Activated T-helper 17 cell treated with anti-CD3 and anti-CD28 coated beads, Interleukin-2, amount 50 U/mL, for 72 hours (primary cell): Measurements from ENCODE around the gene UBE2J1. TPM values are rescaled to one million over a fixed set of nuclear protein-coding genes. Genes with fewer than 3 reads are reported as not detected.
A peak's percentile ranks its signal among the peaks of the same experiment; 100 is the strongest.
"Not testable (repeated sequence)": the region's sequence is repeated elsewhere in the genome, so short reads cannot be mapped to it uniquely, and the experiment has no call there.

Experiments
- ATAC-seq: fragments of 150-1000 bp; cut with Tn5 transposase; replicated peaks from 2 replicates; pipeline ENCODE4 v1.10.0; 2021; ENCODE audit warnings: mild to moderate bottlenecking, moderate library complexity
- H3K27ac Mint-ChIP-seq: one replicate; pipeline ENCODE4 v1.8.0; 2022; ENCODE audit warnings: mixed read lengths
- H3K27me3 Mint-ChIP-seq: one replicate; pipeline ENCODE4 v1.8.0; 2022; ENCODE audit warnings: mixed read lengths
- H3K36me3 Mint-ChIP-seq: one replicate; pipeline ENCODE4 v1.8.0; 2022; ENCODE audit warnings: low read depth, mild to moderate bottlenecking, mixed read lengths
- H3K4me1 Mint-ChIP-seq: one replicate; pipeline ENCODE4 v1.8.0; 2022; ENCODE audit warnings: mixed read lengths
- H3K4me3 Mint-ChIP-seq: one replicate; pipeline ENCODE4 v1.8.0; 2022; ENCODE audit warnings: mild to moderate bottlenecking, mixed read lengths
- H3K9me3 Mint-ChIP-seq: one replicate; pipeline ENCODE4 v1.8.0; 2022; ENCODE audit warnings: mixed read lengths
- total RNA-seq, 2 donors: library from RNA; stranded (reverse); gene quantifications; one replicate each; pipeline ENCODE4 v1.2.3, GENCODE V29; 2022

UBE2J1 gene
- total RNA-seq, 2 donors from 2014 or later = 18.1 to 25.4 TPM

GRCh38 chr6:89297695-89298351 is 54.7 kb downstream of the UBE2J1 start:
- Mint-ChIP-seq H3K27me3 (no peaks in the 10 kb centered on the region), H3K9me3 (no peaks in the 10 kb centered on the region), H3K4me3 (peak overlapping the region; percentile 75), H3K4me1 (peaks cover 25% of the 10 kb centered on the region), H3K27ac (peak overlapping the region; percentile 93), H3K36me3 (peaks cover 6% of the 10 kb centered on the region)
- ATAC-seq = peak; percentile 83

- Mint-ChIP-seq H3K9me3 (no peaks in the 10 kb centered on the region), H3K27me3 (no peaks in the 10 kb centered on the region), H3K36me3 (peaks cover 6% of the 10 kb centered on the region), H3K4me1 (peaks cover 25% of the 10 kb centered on the region), H3K4me3 (no peak overlapping the region), H3K27ac (no peak overlapping the region)
- no peak for ATAC-seq
Measured at GRCh38 chr6:89295981-89296380, 56.5 kb downstream of the UBE2J1 start.

- not testable (repeated sequence) for ATAC-seq, H3K27me3 Mint-ChIP-seq, H3K4me3 Mint-ChIP-seq, H3K36me3 Mint-ChIP-seq, H3K27ac Mint-ChIP-seq, H3K9me3 Mint-ChIP-seq
- H3K4me1 Mint-ChIP-seq = peaks cover 25% of the 10 kb centered on the region
Measured at GRCh38 chr6:89295116-89295515, 57.4 kb downstream of the UBE2J1 start.

- Mint-ChIP-seq H3K36me3 (no peaks in the 10 kb centered on the region), H3K9me3 (no peaks in the 10 kb centered on the region), H3K27me3 (no peaks in the 10 kb centered on the region), H3K27ac (no peak overlapping the region), H3K4me3 (no peak overlapping the region), H3K4me1 (no peaks in the 10 kb centered on the region)
- ATAC-seq = no peak
Measured at GRCh38 chr6:89291256-89291819, 61.2 kb downstream of the UBE2J1 start.

- Mint-ChIP-seq H3K4me3 (no peak overlapping the region), H3K36me3 (no peaks in the 10 kb centered on the region), H3K27me3 (no peaks in the 10 kb centered on the region), H3K9me3 (no peaks in the 10 kb centered on the region), H3K27ac (no peak overlapping the region), H3K4me1 (no peaks in the 10 kb centered on the region)
- ATAC-seq = no peak
Measured at GRCh38 chr6:89290401-89291155, 61.9 kb downstream of the UBE2J1 start.

GRCh38 chr6:89289710-89290109 is 62.8 kb downstream of the UBE2J1 start:
- H3K27ac Mint-ChIP-seq = no peak overlapping the region
- H3K4me3 Mint-ChIP-seq = no peak overlapping the region
- no peaks in the 10 kb centered on the region for H3K36me3 Mint-ChIP-seq
- no peaks in the 10 kb centered on the region for H3K9me3 Mint-ChIP-seq
- no peaks in the 10 kb centered on the region for H3K4me1 Mint-ChIP-seq
- ATAC-seq = no peak
- H3K27me3 Mint-ChIP-seq = no peaks in the 10 kb centered on the region

- ATAC-seq = no peak
- Mint-ChIP-seq H3K36me3 (no peaks in the 10 kb centered on the region), H3K4me3 (no peak overlapping the region), H3K27ac (no peak overlapping the region), H3K9me3 (no peaks in the 10 kb centered on the region), H3K4me1 (no peaks in the 10 kb centered on the region), H3K27me3 (no peaks in the 10 kb centered on the region)
Measured at GRCh38 chr6:89287351-89288028, 65.0 kb downstream of the UBE2J1 start.

- Mint-ChIP-seq H3K27ac (no peak overlapping the region), H3K4me3 (no peak overlapping the region), H3K27me3 (no peaks in the 10 kb centered on the region), H3K4me1 (no peaks in the 10 kb centered on the region), H3K36me3 (no peaks in the 10 kb centered on the region), H3K9me3 (no peaks in the 10 kb centered on the region)
- no peak for ATAC-seq
Measured at GRCh38 chr6:89286516-89286915, 66.0 kb downstream of the UBE2J1 start.

GRCh38 chr6:89284963-89285735 is 67.4 kb downstream of the UBE2J1 start:
- no peaks in the 10 kb centered on the region for H3K36me3 Mint-ChIP-seq
- no peak for ATAC-seq
- H3K9me3 Mint-ChIP-seq = no peaks in the 10 kb centered on the region
- no peak overlapping the region for H3K4me3 Mint-ChIP-seq
- H3K4me1 Mint-ChIP-seq = no peaks in the 10 kb centered on the region
- no peak overlapping the region for H3K27ac Mint-ChIP-seq
- H3K27me3 Mint-ChIP-seq = no peaks in the 10 kb centered on the region

- Mint-ChIP-seq H3K4me3 (no peak overlapping the region), H3K27me3 (no peaks in the 10 kb centered on the region), H3K27ac (no peak overlapping the region), H3K9me3 (no peaks in the 10 kb centered on the region), H3K36me3 (no peaks in the 10 kb centered on the region), H3K4me1 (no peaks in the 10 kb centered on the region)
- no peak for ATAC-seq
Measured at GRCh38 chr6:89284081-89284480, 68.4 kb downstream of the UBE2J1 start.

GRCh38 chr6:89282749-89283148 is 69.8 kb downstream of the UBE2J1 start:
- H3K9me3 Mint-ChIP-seq = no peaks in the 10 kb centered on the region
- H3K27ac Mint-ChIP-seq = no peak overlapping the region
- no peak overlapping the region for H3K4me3 Mint-ChIP-seq
- H3K27me3 Mint-ChIP-seq = no peaks in the 10 kb centered on the region
- no peaks in the 10 kb centered on the region for H3K4me1 Mint-ChIP-seq
- H3K36me3 Mint-ChIP-seq = no peaks in the 10 kb centered on the region
- ATAC-seq = no peak

GRCh38 chr6:89281779-89282246 is 70.7 kb downstream of the UBE2J1 start:
- Mint-ChIP-seq H3K27me3 (peaks cover 5% of the 10 kb centered on the region), H3K27ac (no peak overlapping the region), H3K9me3 (no peaks in the 10 kb centered on the region), H3K4me1 (no peaks in the 10 kb centered on the region), H3K36me3 (no peaks in the 10 kb centered on the region), H3K4me3 (no peak overlapping the region)
- ATAC-seq = peak; percentile 93

GRCh38 chr6:89278956-89279355 is 73.6 kb downstream of the UBE2J1 start:
- no peak overlapping the region for H3K4me3 Mint-ChIP-seq
- H3K9me3 Mint-ChIP-seq = no peaks in the 10 kb centered on the region
- H3K4me1 Mint-ChIP-seq = no peaks in the 10 kb centered on the region
- no peak for ATAC-seq
- H3K27ac Mint-ChIP-seq = no peak overlapping the region
- H3K27me3 Mint-ChIP-seq = peaks cover 5% of the 10 kb centered on the region
- H3K36me3 Mint-ChIP-seq = no peaks in the 10 kb centered on the region
